Measurements from ENCODE around the gene FBF1. TPM values are rescaled to one million over a fixed set of nuclear protein-coding genes. Genes with fewer than 3 reads are reported as not detected.

FBF1 gene
- total and polyA plus RNA-seq, 9 donors: 3.0 to 14.9 (median 9.4) TPM

DNA sequence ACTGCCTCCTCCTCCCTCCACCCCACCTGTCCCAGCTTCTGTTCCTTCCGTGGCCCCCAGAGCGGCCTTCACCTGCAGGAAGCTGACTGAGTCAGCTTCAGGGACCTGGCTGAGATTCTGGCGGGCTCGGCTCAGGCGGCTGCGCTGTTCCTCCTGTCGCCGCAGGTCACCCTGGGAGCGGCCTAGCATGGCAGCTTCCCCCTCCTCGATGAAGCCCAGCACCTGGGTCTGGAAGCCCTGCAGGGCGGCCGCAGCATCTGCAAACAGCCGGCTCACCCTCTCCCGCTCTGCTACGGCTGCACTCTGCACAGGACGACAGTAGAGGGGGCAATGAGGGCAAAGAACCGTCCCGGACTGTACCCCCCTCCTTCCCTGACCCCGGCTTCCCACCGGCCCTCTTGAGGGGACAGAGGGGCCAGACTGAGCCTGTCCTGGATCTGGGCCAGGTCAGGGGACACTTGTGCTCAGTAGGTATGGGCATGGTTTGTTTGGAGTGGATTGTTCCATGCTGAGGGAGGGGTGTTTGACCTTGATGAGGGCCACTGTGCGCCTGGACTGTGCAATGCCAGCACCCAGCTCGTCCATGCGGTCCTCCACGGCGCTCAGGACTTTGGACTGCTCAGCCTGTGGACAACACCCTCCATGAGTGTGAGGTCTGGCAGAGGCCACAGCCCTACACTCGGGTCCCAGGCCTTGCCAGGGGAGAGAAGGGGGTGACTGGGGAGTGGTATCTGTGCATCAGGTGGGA, 64.5 kb downstream of the FBF1 start:
- WGBS, 3 donors: 40 to 50% (median 46%) methylated on average over 23 to 26 of the region's 26 CpGs
- no peaks in the 10 kb centered on the region for H3K36me3 ChIP-seq
- peak in 1 of 5 donors; percentile 58 for DNase-seq
- H3K27me3 ChIP-seq: no peaks in the 10 kb centered on the region
- intact Hi-C loops (cut with DNase I): loop anchor here in 1 of 4 donors (2.0 to 10.0 kb wide), 2 partner anchors 20 to 102 kb away; a partner anchor contains a TSS
- H3K27ac ChIP-seq: peak overlapping the region; percentile 58 to 64
- no peaks in the 10 kb centered on the region for H3K9me3 ChIP-seq
- TF ChIP-seq POLR2A (IDR thresholded peaks at IDR 0.05) (no peak), EP300 (IDR thresholded peaks at IDR 0.05) (no peak)
- TF ChIP-seq, protein P1, sequence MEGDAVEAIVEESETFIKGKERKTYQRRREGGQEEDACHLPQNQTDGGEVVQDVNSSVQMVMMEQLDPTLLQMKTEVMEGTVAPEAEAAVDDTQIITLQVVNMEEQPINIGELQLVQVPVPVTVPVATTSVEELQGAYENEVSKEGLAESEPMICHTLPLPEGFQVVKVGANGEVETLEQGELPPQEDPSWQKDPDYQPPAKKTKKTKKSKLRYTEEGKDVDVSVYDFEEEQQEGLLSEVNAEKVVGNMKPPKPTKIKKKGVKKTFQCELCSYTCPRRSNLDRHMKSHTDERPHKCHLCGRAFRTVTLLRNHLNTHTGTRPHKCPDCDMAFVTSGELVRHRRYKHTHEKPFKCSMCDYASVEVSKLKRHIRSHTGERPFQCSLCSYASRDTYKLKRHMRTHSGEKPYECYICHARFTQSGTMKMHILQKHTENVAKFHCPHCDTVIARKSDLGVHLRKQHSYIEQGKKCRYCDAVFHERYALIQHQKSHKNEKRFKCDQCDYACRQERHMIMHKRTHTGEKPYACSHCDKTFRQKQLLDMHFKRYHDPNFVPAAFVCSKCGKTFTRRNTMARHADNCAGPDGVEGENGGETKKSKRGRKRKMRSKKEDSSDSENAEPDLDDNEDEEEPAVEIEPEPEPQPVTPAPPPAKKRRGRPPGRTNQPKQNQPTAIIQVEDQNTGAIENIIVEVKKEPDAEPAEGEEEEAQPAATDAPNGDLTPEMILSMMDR (IDR thresholded peaks at IDR 0.05): no peak
- H3K4me1 ChIP-seq (ENCODE audit: insufficient read depth): peaks cover 23% of the 10 kb centered on the region
- peak overlapping the region; percentile 48 for H3K4me3 ChIP-seq

DNA sequence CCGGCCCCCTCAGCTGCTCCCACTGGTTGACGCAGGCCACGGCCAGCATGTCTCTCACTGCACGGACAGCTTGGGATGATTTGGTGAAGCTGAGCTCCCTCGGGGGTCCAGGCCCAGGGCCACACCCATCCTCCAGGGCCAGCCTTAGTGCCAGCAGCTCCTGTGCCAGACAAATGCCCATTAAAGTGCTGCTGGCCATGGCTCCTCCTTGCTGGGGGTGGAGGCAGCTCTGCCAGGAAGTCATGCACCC, 65.0 kb downstream of the FBF1 start:
- Histone ChIP-seq H3K27me3 (no peaks in the 10 kb centered on the region), H3K27ac (peak overlapping the region in 1 of 2 donors; percentile 64), H3K4me1 (ENCODE audit: insufficient read depth) (peaks cover 23% of the 10 kb centered on the region), H3K4me3 (peak overlapping the region; percentile 48), H3K36me3 (no peaks in the 10 kb centered on the region), H3K9me3 (no peaks in the 10 kb centered on the region)
- intact Hi-C loops (cut with DNase I): loop anchor here in 1 of 4 donors (2.0 to 10.0 kb wide), 2 partner anchors 19 to 101 kb away; a partner anchor contains a TSS
- 64 to 73% (median 67%) methylated on average over 5 of the region's 5 CpGs for WGBS, 3 donors
- TF ChIP-seq EP300 (IDR thresholded peaks at IDR 0.05): no peak
- TF ChIP-seq, protein P1 (IDR thresholded peaks at IDR 0.05): no peak
- no peak for TF ChIP-seq POLR2A (IDR thresholded peaks at IDR 0.05)
- no peak for DNase-seq

DNA sequence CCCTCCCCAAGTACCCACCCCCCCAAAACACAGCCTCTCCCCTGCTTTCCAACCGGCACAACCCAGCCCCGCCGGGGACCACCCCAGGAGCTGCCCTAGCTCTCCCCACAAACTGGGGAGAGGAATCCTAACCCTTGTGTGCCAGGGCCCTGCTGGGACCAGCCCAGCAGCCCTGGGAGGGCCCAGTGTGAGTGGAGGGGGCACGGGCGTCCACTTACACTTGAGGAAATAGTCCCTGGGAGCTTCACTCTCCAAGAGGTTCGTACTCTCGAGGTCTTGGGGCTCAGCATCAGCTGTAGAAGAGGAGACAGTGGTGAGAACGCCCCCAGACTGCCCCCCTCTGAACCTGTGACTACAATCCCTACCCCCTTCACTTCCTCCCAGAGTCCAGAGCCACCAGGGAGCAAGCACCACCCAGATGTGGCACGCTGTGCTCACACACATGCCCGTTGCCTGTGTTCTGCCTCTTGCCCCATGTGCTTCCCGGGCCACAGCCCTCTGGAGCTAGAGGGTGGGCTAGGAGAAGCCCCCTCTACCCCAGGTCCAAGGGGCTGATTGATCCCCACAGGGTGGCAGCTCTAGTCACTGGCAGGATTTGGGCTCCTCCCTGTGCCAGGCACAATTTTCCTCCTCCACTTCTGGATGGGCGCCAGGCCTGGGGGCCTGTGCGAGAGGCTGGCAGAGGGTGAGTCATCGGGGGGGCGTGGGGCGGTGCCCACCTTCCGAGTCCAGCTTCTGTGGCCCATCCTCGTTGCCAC, 65.5 kb downstream of the FBF1 start:
- peaks cover 23% of the 10 kb centered on the region for H3K4me1 ChIP-seq (ENCODE audit: insufficient read depth)
- 73 to 84% (median 74%) methylated on average over 18 of the region's 18 CpGs for WGBS, 3 donors

More for the DNA sequence above, 65.5 kb downstream of the FBF1 start:
- Histone ChIP-seq H3K36me3 (no peaks in the 10 kb centered on the region), H3K27me3 (no peaks in the 10 kb centered on the region), H3K9me3 (no peaks in the 10 kb centered on the region), H3K27ac (peak overlapping the region in 1 of 2 donors; percentile 64), H3K4me3 (no peak overlapping the region)
- intact Hi-C loops (cut with DNase I): loop anchor here in 1 of 4 donors (10.0 kb wide), 1 partner anchor 101 kb away; a partner anchor contains a TSS
- TF ChIP-seq POLR2A (IDR thresholded peaks at IDR 0.05): no peak
- TF ChIP-seq EP300 (IDR thresholded peaks at IDR 0.05): no peak
- TF ChIP-seq, protein P1 (IDR thresholded peaks at IDR 0.05): no peak
- peak in 3 of 5 donors; percentile 57 to 71 (median 68) for DNase-seq
